Vagina (tissue), 2 donors: Measurements from ENCODE around the gene MBD6.

Source experiments
- POLR2A ChIP-seq, 2 donors: fragments of 450-650 bp; IDR thresholded peaks; one replicate each; pipeline ENCODE4 v1.6.1; 2017; ENCODE audit warnings: antibody characterized with exemption in 2 of 2, mild to moderate bottlenecking in 2 of 2, moderate library complexity in 2 of 2
- TF ChIP-seq, protein P1 (sequence below), 3 experiments: fragments of 450-650 bp in 2 of 3; fragments of 200-600 bp in 1 of 3; sonication (generic) in 1 of 3; IDR thresholded peaks; one replicate each; pipeline ENCODE4 v1.5.1; 2017 to 2019; ENCODE audit warnings: antibody characterized with exemption in 3 of 3, mild to moderate bottlenecking in 2 of 3, moderate library complexity in 2 of 3

DNA sequence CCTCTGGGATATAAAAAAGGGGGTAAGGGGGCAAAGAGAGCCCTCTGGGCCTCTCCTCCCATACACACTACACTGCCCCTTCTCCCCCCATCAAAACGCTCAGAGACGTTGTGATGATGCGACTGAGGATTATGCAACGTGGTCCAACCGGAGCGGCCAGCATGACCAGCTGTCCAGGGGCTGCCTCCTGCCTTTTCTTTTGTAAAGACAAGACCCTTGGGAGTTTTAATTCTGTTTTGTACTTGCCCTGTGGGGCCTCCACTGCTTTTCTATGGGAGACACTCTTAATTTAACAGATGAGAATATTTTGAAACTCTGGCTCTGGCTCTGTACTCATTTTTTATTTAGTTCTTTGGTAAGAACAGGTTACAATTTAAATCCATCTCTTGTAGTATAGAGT is 7.2 kb downstream of the MBD6 start:
- TF ChIP-seq, protein P1, sequence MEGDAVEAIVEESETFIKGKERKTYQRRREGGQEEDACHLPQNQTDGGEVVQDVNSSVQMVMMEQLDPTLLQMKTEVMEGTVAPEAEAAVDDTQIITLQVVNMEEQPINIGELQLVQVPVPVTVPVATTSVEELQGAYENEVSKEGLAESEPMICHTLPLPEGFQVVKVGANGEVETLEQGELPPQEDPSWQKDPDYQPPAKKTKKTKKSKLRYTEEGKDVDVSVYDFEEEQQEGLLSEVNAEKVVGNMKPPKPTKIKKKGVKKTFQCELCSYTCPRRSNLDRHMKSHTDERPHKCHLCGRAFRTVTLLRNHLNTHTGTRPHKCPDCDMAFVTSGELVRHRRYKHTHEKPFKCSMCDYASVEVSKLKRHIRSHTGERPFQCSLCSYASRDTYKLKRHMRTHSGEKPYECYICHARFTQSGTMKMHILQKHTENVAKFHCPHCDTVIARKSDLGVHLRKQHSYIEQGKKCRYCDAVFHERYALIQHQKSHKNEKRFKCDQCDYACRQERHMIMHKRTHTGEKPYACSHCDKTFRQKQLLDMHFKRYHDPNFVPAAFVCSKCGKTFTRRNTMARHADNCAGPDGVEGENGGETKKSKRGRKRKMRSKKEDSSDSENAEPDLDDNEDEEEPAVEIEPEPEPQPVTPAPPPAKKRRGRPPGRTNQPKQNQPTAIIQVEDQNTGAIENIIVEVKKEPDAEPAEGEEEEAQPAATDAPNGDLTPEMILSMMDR (IDR thresholded peaks at IDR 0.05) = no peak
- no peak for TF ChIP-seq POLR2A (IDR thresholded peaks at IDR 0.05)
